OCI-LY7 (cell line): Measurements from ENCODE around the gene HLA-A. TPM values are rescaled to one million over a fixed set of nuclear protein-coding genes. Genes with fewer than 3 reads are reported as not detected.

Source experiments
- BruUV-seq: library from RNA; stranded (reverse); fragments of 400-500 nt; replicated peaks from 2 replicates; lab custom pipeline; 2021; lab: Mats Ljungman, UMichigan
- CTCF ChIA-PET: fragments of 300-600 bp; sonication (Branson Sonifier 250); formaldehyde crosslinking; loops from one replicate; lab custom pipeline; 2022; ENCODE audit warnings: antibody characterized with exemption; ENCODE audit not compliant: unreplicated experiment; lab: Charles Lee
- POLR2A ChIA-PET: fragments of 300-600 bp; sonication (Branson Sonifier 250); formaldehyde crosslinking; loops from one replicate; lab custom pipeline; 2022; ENCODE audit warnings: antibody characterized with exemption; lab: Charles Lee
- DNase-seq: peaks from one replicate; pipeline ENCODE4 v3.0.0-alpha.2; 2015; ENCODE audit warnings: low spot score
- H2AFZ ChIP-seq: fragments of 200-600 bp; sonication (generic), shearing (Covaris generic); 2 replicates; pipeline ENCODE4 v1.6.1; 2014; ENCODE audit warnings: mild to moderate bottlenecking, antibody characterized with exemption, low read length, moderate library complexity
- H3K27ac ChIP-seq: fragments of 200-600 bp; sonication (generic); 2 replicates; pipeline ENCODE4 v1.5.1; 2014; ENCODE audit warnings: mixed run types, low read depth, mild to moderate bottlenecking, moderate library complexity, low read length, inconsistent platforms; ENCODE audit not compliant: poor library complexity, severe bottlenecking
- H3K36me3 ChIP-seq: fragments of 200-600 bp; sonication (generic); 2 replicates; pipeline ENCODE4 v1.6.1; 2014; ENCODE audit warnings: mild to moderate bottlenecking, antibody characterized with exemption, low read length, moderate library complexity, mixed read lengths; ENCODE audit not compliant: insufficient read depth
- H3K4me1 ChIP-seq: fragments of 200-600 bp; sonication (generic); 2 replicates; pipeline ENCODE4 v1.5.1; 2014; ENCODE audit warnings: mild to moderate bottlenecking, low read length; ENCODE audit not compliant: insufficient read depth, poor library complexity, severe bottlenecking
- H3K4me2 ChIP-seq: fragments of 200-600 bp; sonication (generic); 2 replicates; pipeline ENCODE4 v1.6.1; 2014; ENCODE audit warnings: mild to moderate bottlenecking, low read length
- H3K4me3 ChIP-seq: fragments of 200-600 bp; sonication (generic); 2 replicates; pipeline ENCODE4 v1.5.1; 2014; ENCODE audit warnings: mild to moderate bottlenecking, low read depth, low read length; ENCODE audit not compliant: poor library complexity, severe bottlenecking
- H3K79me2 ChIP-seq: fragments of 200-600 bp; sonication (generic); 2 replicates; pipeline ENCODE4 v1.6.1; 2016; ENCODE audit warnings: low read depth, mild to moderate bottlenecking, low read length, moderate library complexity, mixed read lengths; ENCODE audit not compliant: insufficient read depth
- H3K9me2 ChIP-seq: fragments of 200-600 bp; sonication (generic); 2 replicates; pipeline ENCODE4 v1.6.1; 2016; ENCODE audit warnings: mild to moderate bottlenecking, low read length, mixed read lengths; ENCODE audit not compliant: insufficient read depth
- H3K9me3 ChIP-seq: fragments of 200-600 bp; sonication (generic); 2 replicates; pipeline ENCODE4 v1.6.1; 2014; ENCODE audit warnings: mild to moderate bottlenecking, mixed run types, low read length, mixed read lengths
- H4K20me1 ChIP-seq: fragments of 200-600 bp; sonication (generic); 2 replicates; pipeline ENCODE4 v1.6.1; 2014; ENCODE audit warnings: mild to moderate bottlenecking, antibody characterized with exemption, low read length, moderate library complexity, mixed read lengths; ENCODE audit not compliant: insufficient read depth
- EZH2phosphoT487 ChIP-seq: fragments of 200-600 bp; sonication (generic); IDR thresholded peaks from 2 replicates; pipeline ENCODE4 v1.6.1; 2018; ENCODE audit warnings: low read depth, borderline replicate concordance, mild to moderate bottlenecking, mixed run types, antibody characterized with exemption, low read length, moderate library complexity, mixed read lengths
- intact Hi-C: fragments of 100-400 bp; cut with micrococcal nuclease; formaldehyde crosslinking; loops from one replicate; pipeline ENCODE4 v1.10.0; 2022; ENCODE audit not compliant: unreplicated experiment
- total RNA-seq, 2 experiments: library from RNA; depleted of rRNA in 1 of 2; stranded (reverse); fragments of >200 nt in 1 of 2; shearing (Covaris generic) in 1 of 2; gene quantifications; 2 replicates each; pipeline ENCODE4 v1.2.3, GENCODE V29; 2014 to 2022
- TF ChIP-seq, protein P1 (sequence below): fragments of 200-600 bp; sonication (generic); conservative IDR thresholded peaks from 2 replicates; pipeline ENCODE4 v1.5.1; 2014; ENCODE audit warnings: mild to moderate bottlenecking, antibody characterized with exemption, low read length, moderate library complexity, mixed read lengths

The HLA-A gene
- total RNA-seq, 2 experiments from 2014 or later = 393 to 672 TPM

DNA sequence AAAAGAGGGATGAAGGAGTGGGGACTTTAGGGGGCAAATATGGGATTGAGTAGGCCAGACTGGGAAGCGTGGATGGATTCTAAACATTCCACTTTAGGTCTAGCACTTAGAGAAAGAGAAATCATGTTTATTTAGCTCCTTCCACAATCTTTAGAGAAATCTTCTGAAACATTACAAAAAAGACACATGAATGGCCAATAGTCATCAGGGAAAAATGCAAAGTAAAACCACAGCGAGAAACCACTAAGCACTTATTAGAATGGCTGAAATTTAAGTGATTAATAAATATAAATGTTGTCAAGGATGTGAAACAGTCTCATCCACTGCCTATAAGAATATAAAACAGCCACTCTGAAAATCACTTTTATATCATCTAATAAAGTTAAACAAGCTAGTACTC is 46.9 kb downstream of the HLA-A start:
- H3K9me3 ChIP-seq = no peaks in the 10 kb centered on the region
- ChIA-PET POLR2A (interaction anchor here (0.7 to 1.5 kb wide), 3 partner anchors 13 to 1166 kb away, joined by 3 to 4 read pairs (median 3); no protein-coding TSS in a partner anchor), CTCF (interaction anchor here (0.6 kb wide), 1 partner anchor 356 kb away, joined by 4 read pairs; no protein-coding TSS in a partner anchor)
- no peaks in the 10 kb centered on the region for H3K79me2 ChIP-seq
- no peaks in the 10 kb centered on the region for H4K20me1 ChIP-seq
- intact Hi-C loops = no loop called here
- no peak overlapping the region for H3K27ac ChIP-seq
- peaks cover 10% of the 10 kb centered on the region for H3K4me1 ChIP-seq
- H3K36me3 ChIP-seq = no peaks in the 10 kb centered on the region
- TF ChIP-seq EZH2phosphoT487 = no peak
- TF ChIP-seq, protein P1, sequence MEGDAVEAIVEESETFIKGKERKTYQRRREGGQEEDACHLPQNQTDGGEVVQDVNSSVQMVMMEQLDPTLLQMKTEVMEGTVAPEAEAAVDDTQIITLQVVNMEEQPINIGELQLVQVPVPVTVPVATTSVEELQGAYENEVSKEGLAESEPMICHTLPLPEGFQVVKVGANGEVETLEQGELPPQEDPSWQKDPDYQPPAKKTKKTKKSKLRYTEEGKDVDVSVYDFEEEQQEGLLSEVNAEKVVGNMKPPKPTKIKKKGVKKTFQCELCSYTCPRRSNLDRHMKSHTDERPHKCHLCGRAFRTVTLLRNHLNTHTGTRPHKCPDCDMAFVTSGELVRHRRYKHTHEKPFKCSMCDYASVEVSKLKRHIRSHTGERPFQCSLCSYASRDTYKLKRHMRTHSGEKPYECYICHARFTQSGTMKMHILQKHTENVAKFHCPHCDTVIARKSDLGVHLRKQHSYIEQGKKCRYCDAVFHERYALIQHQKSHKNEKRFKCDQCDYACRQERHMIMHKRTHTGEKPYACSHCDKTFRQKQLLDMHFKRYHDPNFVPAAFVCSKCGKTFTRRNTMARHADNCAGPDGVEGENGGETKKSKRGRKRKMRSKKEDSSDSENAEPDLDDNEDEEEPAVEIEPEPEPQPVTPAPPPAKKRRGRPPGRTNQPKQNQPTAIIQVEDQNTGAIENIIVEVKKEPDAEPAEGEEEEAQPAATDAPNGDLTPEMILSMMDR = no peak
- BruUV-seq = no TSS peak
- H3K4me2 ChIP-seq = no peak overlapping the region
- no peaks in the 10 kb centered on the region for H3K9me2 ChIP-seq
- no peak overlapping the region for H2AFZ ChIP-seq
- H3K4me3 ChIP-seq = no peak overlapping the region
- DNase-seq = no peak

DNA sequence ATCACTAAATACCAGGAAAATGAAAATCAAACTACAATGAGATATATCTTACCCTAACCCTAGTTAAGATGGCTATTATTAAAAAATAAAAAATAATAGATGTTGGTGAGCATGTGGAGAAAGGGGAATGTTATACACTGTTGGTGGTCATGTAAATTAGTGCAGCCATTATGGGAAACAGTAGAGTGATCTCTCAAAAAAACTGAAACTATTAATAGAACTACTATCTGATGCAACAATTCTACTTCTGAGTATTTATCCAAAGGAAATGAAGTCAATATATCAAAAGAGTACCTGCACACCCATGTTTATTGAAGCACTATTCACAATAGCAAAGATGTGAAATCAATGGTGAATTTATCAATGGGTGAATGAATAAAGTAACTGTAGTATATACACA is 48.6 kb downstream of the HLA-A start:
- TF ChIP-seq, protein P1 = no peak
- TF ChIP-seq EZH2phosphoT487 = no peak
- no peak for DNase-seq
- ChIA-PET POLR2A (interaction anchor here (0.6 kb wide), 1 partner anchor 71 kb away, joined by 5 read pairs; no protein-coding TSS in a partner anchor), CTCF (no interaction called here)
- Histone ChIP-seq H3K79me2 (no peaks in the 10 kb centered on the region), H3K4me3 (no peak overlapping the region), H4K20me1 (no peaks in the 10 kb centered on the region), H3K4me2 (peak overlapping the region; percentile 6; the same call in 1 of the 2 replicates), H3K9me2 (no peaks in the 10 kb centered on the region), H2AFZ (peak overlapping the region; percentile 12; the same call in 1 of the 2 replicates), H3K36me3 (no peaks in the 10 kb centered on the region), H3K27ac (no peak overlapping the region), H3K4me1 (peaks cover 10% of the 10 kb centered on the region), H3K9me3 (no peaks in the 10 kb centered on the region)
- intact Hi-C loops = no loop called here
- no TSS peak for BruUV-seq

DNA sequence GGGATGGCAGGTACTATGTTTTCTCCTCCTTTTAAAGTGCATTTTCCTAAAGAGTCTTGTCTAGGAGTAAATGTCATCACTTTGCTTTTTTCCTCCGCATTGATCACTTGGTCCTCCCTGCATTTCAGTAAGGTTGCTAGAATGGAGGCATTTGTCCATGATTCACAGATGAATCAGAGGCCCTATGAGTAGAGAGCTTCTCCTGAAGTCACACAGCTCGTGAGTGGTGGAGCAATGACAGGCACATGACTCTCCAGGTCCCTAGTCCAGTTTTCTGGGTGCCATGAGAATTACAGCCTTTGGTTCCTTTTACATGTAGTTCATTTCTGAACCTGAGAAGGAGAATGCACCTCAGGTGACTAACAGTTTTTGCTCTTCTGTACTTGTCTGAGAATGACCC is 50.5 kb downstream of the HLA-A start:
- POLR2A ChIA-PET = no interaction called here
- Histone ChIP-seq H2AFZ (no peak overlapping the region), H3K27ac (no peak overlapping the region), H3K4me1 (peaks cover 10% of the 10 kb centered on the region), H3K4me3 (no peak overlapping the region), H3K36me3 (no peaks in the 10 kb centered on the region), H3K79me2 (no peaks in the 10 kb centered on the region), H3K4me2 (no peak overlapping the region), H3K9me3 (no peaks in the 10 kb centered on the region), H3K9me2 (no peaks in the 10 kb centered on the region), H4K20me1 (no peaks in the 10 kb centered on the region)
- intact Hi-C loops = no loop called here
- TF ChIP-seq, protein P1 = no peak
- no peak for TF ChIP-seq EZH2phosphoT487
- no peak for DNase-seq
- CTCF ChIA-PET = no interaction called here
- BruUV-seq = no TSS peak
